Stomach (tissue), 4 donors: ENCODE measurements around the gene PP2D1.

ENCODE experiments used
- CTCF ChIP-seq, 7 experiments: fragments of 450-650 bp in 4 of 7; fragments of 200-600 bp in 3 of 7; sonication (generic) in 3 of 7; IDR thresholded peaks; one replicate each; pipeline ENCODE4 v1.5.1; 2016 to 2019; ENCODE audit warnings: antibody characterized with exemption in 7 of 7, control low read depth in 2 of 7, mild to moderate bottlenecking in 1 of 7
- POLR2A ChIP-seq, 4 donors: fragments of 450-650 bp; IDR thresholded peaks; one replicate each; pipeline ENCODE4 v1.6.1; 2016; ENCODE audit warnings: antibody characterized with exemption in 4 of 4, control low read depth in 2 of 4, mild to moderate bottlenecking in 1 of 4, moderate library complexity in 1 of 4
- POLR2AphosphoS5 ChIP-seq, 3 donors: sonication (generic); formaldehyde crosslinking; IDR thresholded peaks; one replicate each; pipeline ENCODE4 v1.6.1; 2016; ENCODE audit warnings: antibody characterized with exemption in 3 of 3

- TF ChIP-seq CTCF (IDR thresholded peaks at IDR 0.05), result no peak
- TF ChIP-seq POLR2AphosphoS5 (IDR thresholded peaks at IDR 0.05), result peak in 2 of 3 donors; percentile 58 to 69
- no peak for TF ChIP-seq POLR2A (IDR thresholded peaks at IDR 0.05)
These were observed 29.2 kb upstream of the PP2D1 start for GRCh38 chr3:20041197-20041780.
